GM19468 (cell line): ENCODE measurements around the gene KRTAP9-7.

ENCODE experiments used
- ATAC-seq: cut with Tn5 transposase; IDR thresholded peaks from one replicate; pipeline ENCODE4 v1.9.1; 2021; ENCODE audit warnings: mild to moderate bottlenecking, moderate library complexity, moderate number of reproducible peaks; ENCODE audit not compliant: unreplicated experiment; ENCODE audit errors: extremely low read depth

The KRTAP9-7 gene

DNA sequence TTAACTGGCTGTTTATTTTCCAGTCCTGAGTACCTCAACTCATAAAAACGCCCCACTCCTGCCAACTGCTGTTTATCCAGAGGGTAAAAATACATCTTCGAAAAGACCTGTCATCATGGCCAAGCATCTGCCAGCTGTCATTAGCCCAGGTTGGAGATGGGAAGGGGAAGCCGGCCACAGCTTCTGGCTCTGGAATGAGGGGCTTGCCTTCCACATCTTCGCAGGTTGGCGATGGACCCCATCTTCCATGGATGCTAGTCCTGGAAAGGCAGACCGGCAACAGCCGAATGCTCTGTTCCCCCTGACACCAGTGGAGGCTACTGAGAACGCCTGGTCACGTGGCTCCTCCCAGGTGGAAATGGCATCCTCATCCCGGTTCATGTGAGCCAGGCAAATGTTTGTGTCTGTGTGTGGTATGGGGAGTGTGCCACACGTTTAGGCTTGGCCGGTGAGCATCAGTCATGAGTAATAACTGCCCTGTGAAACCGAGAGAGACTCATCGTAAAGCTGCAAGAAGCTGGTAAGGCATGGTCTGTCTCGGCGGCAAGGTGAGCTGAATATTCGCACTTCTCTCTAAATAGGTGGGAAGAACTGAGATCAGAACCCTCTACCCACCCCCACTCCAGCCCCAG lies 40.4 kb downstream of the KRTAP9-7 start:
- no peak for ATAC-seq

DNA sequence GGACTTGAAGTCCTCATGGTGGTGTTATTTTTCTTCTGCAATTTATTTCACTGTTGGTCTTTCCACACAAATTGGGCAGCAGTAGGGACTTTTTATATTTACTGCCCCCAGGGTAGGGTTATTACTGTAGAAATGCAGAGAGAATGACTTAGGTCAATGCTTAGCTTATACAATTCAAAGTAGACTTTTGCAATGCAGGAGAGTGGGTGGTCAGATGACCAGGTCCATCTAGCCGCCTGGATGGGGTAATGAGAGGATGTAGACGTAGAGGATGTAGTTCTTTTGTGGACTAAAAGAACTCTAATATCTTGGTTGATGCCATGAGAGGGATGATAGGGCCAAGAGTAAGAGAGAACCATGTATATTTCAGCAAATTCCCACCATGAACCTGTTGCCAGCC lies 42.7 kb downstream of the KRTAP9-7 start:
- no peak for ATAC-seq

DNA sequence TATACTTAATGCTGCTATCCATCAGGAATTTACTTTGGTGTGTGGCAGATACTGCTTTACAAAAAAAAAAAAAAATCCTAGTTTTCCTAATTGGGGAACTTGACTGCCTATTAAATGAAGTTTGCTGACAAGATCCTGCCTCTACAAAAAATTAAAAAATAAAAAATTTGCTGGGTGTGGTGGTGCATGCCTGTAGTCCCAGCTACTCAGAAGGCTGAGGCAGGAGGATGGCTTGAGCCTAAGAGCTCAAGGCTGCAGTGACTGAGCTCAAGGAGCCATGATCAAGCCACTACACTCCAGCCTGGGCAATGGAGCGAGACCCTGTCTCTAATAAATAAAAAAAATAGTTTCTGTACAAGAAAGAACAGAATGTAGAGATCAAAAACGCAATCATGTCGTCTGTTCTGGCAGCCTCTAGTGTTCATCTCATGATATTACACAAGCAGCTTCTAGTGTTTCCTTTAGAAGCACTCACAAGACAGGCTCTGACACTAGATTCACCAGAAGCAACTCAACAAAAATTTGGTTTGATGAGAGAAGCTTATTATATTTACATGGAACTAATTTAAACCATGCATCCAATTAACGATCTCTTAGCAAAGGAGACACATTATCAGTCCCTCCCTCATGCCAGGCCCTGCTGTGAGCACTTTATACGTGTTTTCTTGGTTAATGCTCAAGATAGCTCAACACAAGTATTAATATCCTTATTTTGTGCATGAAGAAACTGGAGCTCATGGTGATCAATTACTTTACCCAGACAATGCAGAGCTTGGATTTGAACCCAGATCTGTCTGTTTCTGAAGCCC lies 46.8 kb downstream of the KRTAP9-7 start:
- ATAC-seq = no peak

- no peak for ATAC-seq
Measured at GRCh38 chr17:41322903-41323895, 47.7 kb downstream of the KRTAP9-7 start.

- ATAC-seq = no peak
Measured at GRCh38 chr17:41324180-41325075, 48.9 kb downstream of the KRTAP9-7 start.

DNA sequence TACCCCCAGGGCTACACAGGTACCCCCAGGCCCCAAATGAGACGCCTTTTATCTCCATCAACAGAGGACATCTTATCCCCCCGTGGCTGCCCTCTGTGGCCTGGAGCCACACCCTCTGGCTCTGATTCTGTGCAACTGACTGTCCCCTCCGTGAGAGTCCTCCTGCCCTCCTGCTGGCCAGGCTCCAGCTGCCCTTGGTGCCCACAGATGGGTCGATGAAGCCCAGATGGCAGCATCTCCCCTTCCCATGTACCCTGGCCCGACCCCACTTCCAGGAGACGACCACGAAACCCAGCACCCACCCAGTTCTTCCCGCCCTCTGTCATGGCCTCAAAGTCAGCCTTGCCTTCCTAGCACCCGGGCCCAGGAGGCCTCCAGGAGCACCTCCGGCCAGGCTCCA lies 49.6 kb downstream of the KRTAP9-7 start:
- ATAC-seq = no peak

DNA sequence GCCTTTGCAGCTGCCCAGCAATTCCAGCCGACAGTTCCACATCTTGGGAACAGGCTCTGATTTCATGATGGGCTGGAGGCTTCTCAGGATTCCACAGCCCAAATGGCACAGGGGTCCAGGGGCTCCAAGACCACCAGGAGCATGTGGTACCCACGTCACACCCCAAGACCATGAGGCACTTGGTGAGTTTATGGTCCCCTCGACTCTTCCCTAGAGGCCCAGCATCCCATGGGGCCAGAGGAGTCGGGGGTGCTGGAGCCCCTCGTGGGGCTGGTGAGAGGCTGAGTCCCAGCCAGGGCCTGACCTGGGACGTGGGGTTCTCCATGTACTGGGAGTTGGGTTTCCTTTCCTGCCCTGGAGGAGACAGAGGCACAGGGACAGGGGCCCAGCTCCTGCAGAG lies 50.1 kb downstream of the KRTAP9-7 start:
- no peak for ATAC-seq
